Breast epithelium (tissue), 4 donors: Measurements from ENCODE around the gene CRHR2. TPM values are rescaled to one million over a fixed set of nuclear protein-coding genes. Genes with fewer than 3 reads are reported as not detected.

Experiments used
- DNase-seq, 2 donors: peaks; one replicate each; pipeline ENCODE4 v3.0.0-alpha.2; 2019; ENCODE audit warnings: low spot score in 2 of 2
- H3K27ac ChIP-seq, 2 donors: fragments of 200-600 bp; sonication (generic) in 1 of 2; one replicate each; pipeline ENCODE4 v1.5.1; 2016 to 2019; ENCODE audit warnings: mild to moderate bottlenecking in 1 of 2
- H3K27me3 ChIP-seq, 2 donors: fragments of 200-600 bp; sonication (generic) in 1 of 2; one replicate each; pipeline versions ENCODE4 v1.5.1 to v1.6.0; 2017 to 2019; ENCODE audit warnings: control low read depth in 1 of 2, mild to moderate bottlenecking in 1 of 2
- H3K36me3 ChIP-seq: fragments of 200-600 bp; one replicate; pipeline ENCODE4 v1.5.1; 2019
- H3K4me1 ChIP-seq, 2 donors: fragments of 200-600 bp; sonication (generic); one replicate each; pipeline ENCODE4 v1.5.1; 2016 to 2019; ENCODE audit warnings: control low read depth in 1 of 2
- H3K4me3 ChIP-seq, 3 donors: fragments of 200-600 bp; sonication (generic); 1 replicate in 2 of 3; 2 replicates in 1 of 3; pipeline ENCODE4 v1.5.1; 2016 to 2019; ENCODE audit warnings: mild to moderate bottlenecking in 3 of 3, moderate library complexity in 2 of 3
- H3K9me3 ChIP-seq, 2 donors: fragments of 200-600 bp; sonication (generic) in 1 of 2; one replicate each; pipeline ENCODE4 v1.5.1; 2016 to 2019; ENCODE audit warnings: control low read depth in 1 of 2
- CTCF ChIP-seq, 3 donors: fragments of 450-650 bp; IDR thresholded peaks; one replicate each; pipeline ENCODE4 v1.5.1; 2016 to 2017; ENCODE audit warnings: antibody characterized with exemption in 3 of 3, mild to moderate bottlenecking in 3 of 3, moderate library complexity in 3 of 3
- POLR2A ChIP-seq: fragments of 450-650 bp; IDR thresholded peaks from one replicate; pipeline ENCODE4 v1.6.1; 2016; ENCODE audit warnings: antibody characterized with exemption, mild to moderate bottlenecking, moderate library complexity
- POLR2AphosphoS5 ChIP-seq, 3 donors: sonication (generic); formaldehyde crosslinking; IDR thresholded peaks; one replicate each; pipeline ENCODE4 v1.6.1; 2017; ENCODE audit warnings: antibody characterized with exemption in 3 of 3
- intact Hi-C: fragments of 100-400 bp; cut with DNase I; formaldehyde crosslinking; loops from one replicate; pipeline ENCODE4 v1.15.1; 2023; ENCODE audit warnings: low total_unique reads
- total RNA-seq, 3 donors: library from RNA; depleted of rRNA; stranded (reverse); fragments of >200 nt; gene quantifications; one replicate each; pipeline ENCODE4 v1.1.0, GENCODE V29; 2016

CRHR2 gene
- total RNA-seq, 3 donors from 2014 or later, result under 0.01 to 0.16 (median 0.15) TPM

GRCh38 chr7:30702200-30702599 is 19.9 kb upstream of the CRHR2 start:
- Histone ChIP-seq H3K4me3 (no peak overlapping the region), H3K4me1 (peaks cover 0 to 4% of the 10 kb centered on the region in 2 donors), H3K9me3 (no peaks in the 10 kb centered on the region), H3K36me3 (no peaks in the 10 kb centered on the region), H3K27ac (no peak overlapping the region), H3K27me3 (no peaks in the 10 kb centered on the region)
- DNase-seq, result no peak
- TF ChIP-seq POLR2AphosphoS5 (IDR thresholded peaks at IDR 0.05) (no peak), POLR2A (no peak), CTCF (IDR thresholded peaks at IDR 0.05) (no peak)
- intact Hi-C loops, result no loop called here

- TF ChIP-seq POLR2A (no peak), POLR2AphosphoS5 (IDR thresholded peaks at IDR 0.05) (no peak), CTCF (IDR thresholded peaks at IDR 0.05) (no peak)
- Histone ChIP-seq H3K4me3 (no peak overlapping the region), H3K36me3 (no peaks in the 10 kb centered on the region), H3K27me3 (no peaks in the 10 kb centered on the region), H3K27ac (no peak overlapping the region), H3K9me3 (no peaks in the 10 kb centered on the region), H3K4me1 (peaks cover 0 to 4% of the 10 kb centered on the region in 2 donors)
- no peak for DNase-seq
- intact Hi-C loops, result no loop called here
These were observed 18.7 kb upstream of the CRHR2 start for GRCh38 chr7:30700941-30701340.

- H3K36me3 ChIP-seq, result no peaks in the 10 kb centered on the region
- H3K9me3 ChIP-seq, result no peaks in the 10 kb centered on the region
- TF ChIP-seq POLR2AphosphoS5 (IDR thresholded peaks at IDR 0.05) (no peak), CTCF (IDR thresholded peaks at IDR 0.05) (no peak), POLR2A (no peak)
- no peak overlapping the region for H3K4me3 ChIP-seq
- no peak for DNase-seq
- intact Hi-C loops, result no loop called here
- H3K4me1 ChIP-seq, result no peaks in the 10 kb centered on the region
- no peaks in the 10 kb centered on the region for H3K27me3 ChIP-seq
- no peak overlapping the region for H3K27ac ChIP-seq
These were observed 17.6 kb upstream of the CRHR2 start for GRCh38 chr7:30699706-30700495.

GRCh38 chr7:30698481-30698880 is 16.2 kb upstream of the CRHR2 start:
- Histone ChIP-seq H3K27ac (no peak overlapping the region), H3K9me3 (no peaks in the 10 kb centered on the region), H3K36me3 (no peaks in the 10 kb centered on the region), H3K4me3 (no peak overlapping the region), H3K27me3 (no peaks in the 10 kb centered on the region), H3K4me1 (no peaks in the 10 kb centered on the region)
- no peak for DNase-seq
- TF ChIP-seq POLR2AphosphoS5 (IDR thresholded peaks at IDR 0.05) (no peak), POLR2A (no peak), CTCF (IDR thresholded peaks at IDR 0.05) (no peak)
- intact Hi-C loops, result no loop called here

GRCh38 chr7:30697719-30698460 is 15.6 kb upstream of the CRHR2 start:
- intact Hi-C loops, result no loop called here
- no peaks in the 10 kb centered on the region for H3K27me3 ChIP-seq
- H3K4me3 ChIP-seq, result no peak overlapping the region
- H3K9me3 ChIP-seq, result no peaks in the 10 kb centered on the region
- no peaks in the 10 kb centered on the region for H3K36me3 ChIP-seq
- DNase-seq, result no peak
- TF ChIP-seq CTCF (IDR thresholded peaks at IDR 0.05), result no peak
- TF ChIP-seq POLR2A, result no peak
- TF ChIP-seq POLR2AphosphoS5 (IDR thresholded peaks at IDR 0.05), result no peak
- H3K27ac ChIP-seq, result no peak overlapping the region
- no peaks in the 10 kb centered on the region for H3K4me1 ChIP-seq
